Keratinocyte (primary cell): Measurements from ENCODE around the gene MBD3L2.
"Not testable (repeated sequence)": the region's sequence is repeated elsewhere in the genome, so short reads cannot be mapped to it uniquely, and the experiment has no call there.

Source experiments
- CTCF ChIP-seq, 3 experiments: IDR thresholded peaks in 1 of 3; conservative IDR thresholded peaks in 1 of 3; optimal IDR thresholded peaks in 1 of 3; 2 replicates in 2 of 3; 3 replicates in 1 of 3; pipeline versions ENCODE3 to v1.5.1; 2011; ENCODE audit warnings: low read length in 3 of 3, mild to moderate bottlenecking in 3 of 3, moderate library complexity in 2 of 3, control low read depth in 1 of 3, inconsistent platforms in 1 of 3; ENCODE audit not compliant: insufficient read depth in 2 of 3; ENCODE audit errors: extremely low read depth in 1 of 3
- EZH2 ChIP-seq: IDR thresholded peaks from one replicate; pipeline ENCODE4 v1.6.1; 2012; ENCODE audit warnings: inconsistent platforms, mild to moderate bottlenecking, low read length, moderate library complexity

GRCh38 chr19:7049021-7049420, at the start of gene MBD3L2:
- TF ChIP-seq CTCF (optimal IDR thresholded peaks at IDR 0.05 in 1 of 3, IDR thresholded peaks at IDR 0.05 in 1 of 3, conservative IDR thresholded peaks at IDR 0.05 in 1 of 3; ENCODE audit: extremely low read depth in 1 of 3, insufficient read depth in 2 of 3, low read length in 3 of 3); EZH2: not testable (repeated sequence)
